Fibroblast of lung (primary cell): Measurements from ENCODE around the gene RHBG.

ENCODE experiments used
- CTCF ChIP-seq, 2 donors: IDR thresholded peaks in 1 of 2; conservative IDR thresholded peaks in 1 of 2; 1 replicate in 1 of 2; 2 replicates in 1 of 2; pipeline ENCODE4 v1.5.1; 2011 to 2012; ENCODE audit warnings: low read length in 2 of 2, control low read depth in 1 of 2, inconsistent platforms in 1 of 2, low read depth in 1 of 2, mild to moderate bottlenecking in 1 of 2
- EZH2 ChIP-seq: IDR thresholded peaks from 2 replicates; pipeline ENCODE4 v1.5.1; 2012; ENCODE audit warnings: low read length, control low read depth, mild to moderate bottlenecking; ENCODE audit errors: missing control alignments

- TF ChIP-seq CTCF (conservative IDR thresholded peaks at IDR 0.05 in 1 of 2, IDR thresholded peaks at IDR 0.05 in 1 of 2; ENCODE audit: low read depth in 1 of 2, low read length in 2 of 2), result no peak
- no peak for TF ChIP-seq EZH2
Measured at GRCh38 chr1:156429313-156430060, 60.5 kb downstream of the RHBG start.
